GM19455 (cell line): Measurements from ENCODE around the gene COL4A6.
"Not testable (repeated sequence)": the region's sequence is repeated elsewhere in the genome, so short reads cannot be mapped to it uniquely, and the experiment has no call there.

ENCODE experiments used
- ATAC-seq: cut with Tn5 transposase; IDR thresholded peaks from one replicate; pipeline ENCODE4 v1.9.1; 2021; ENCODE audit not compliant: unreplicated experiment

COL4A6 gene

DNA sequence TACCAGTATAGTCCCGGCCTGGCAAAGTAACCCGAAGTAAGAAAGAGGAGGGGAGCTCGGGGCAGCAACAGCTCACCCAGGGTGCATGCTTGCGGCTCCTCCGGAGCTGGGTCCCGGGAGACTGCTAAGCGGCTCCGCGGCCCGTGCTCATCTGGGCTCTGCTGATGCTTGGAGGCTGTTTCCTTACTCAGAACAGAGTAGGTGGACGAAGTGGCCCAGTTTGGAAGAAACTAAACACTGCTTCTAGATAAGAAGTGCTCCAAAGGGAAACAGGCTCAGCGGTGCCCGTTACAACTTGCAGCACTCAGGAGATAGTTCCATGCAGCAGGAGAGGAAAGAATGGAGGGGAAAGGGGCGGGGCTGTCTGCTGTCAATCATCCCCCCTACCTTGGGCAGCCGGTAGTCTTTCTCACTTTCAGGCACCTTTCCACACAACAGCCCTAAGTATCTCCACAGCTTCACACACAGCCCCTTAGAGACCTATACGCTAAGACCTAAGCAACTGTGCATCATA, at the start of gene COL4A6:
Gene COL4A6 (minus strand): TSS at position 313 of the 514 bp plus-strand sequence. CDS start 226 bp downstream, at position 87.
- ATAC-seq = no peak

DNA sequence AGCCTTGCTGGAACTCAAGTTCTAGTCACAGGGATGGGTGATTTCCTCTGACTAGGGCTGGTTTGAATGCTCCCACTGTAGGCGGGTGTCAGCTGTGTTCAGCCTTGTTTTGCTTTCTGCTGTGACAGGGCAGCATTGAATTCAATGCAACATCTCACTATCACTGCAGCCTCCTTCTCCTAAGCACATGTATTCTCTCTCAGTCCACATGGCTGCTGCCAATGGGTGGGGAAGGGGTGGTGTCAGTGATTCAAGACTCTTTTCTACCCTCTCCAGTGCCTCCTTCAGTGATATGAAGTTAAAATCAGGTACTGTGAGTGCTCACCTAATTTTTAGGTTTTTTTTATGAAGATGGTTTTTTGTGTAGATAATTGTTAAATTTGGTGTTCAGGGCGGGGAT, 47.7 kb upstream of the COL4A6 start:
- ATAC-seq = no peak

DNA sequence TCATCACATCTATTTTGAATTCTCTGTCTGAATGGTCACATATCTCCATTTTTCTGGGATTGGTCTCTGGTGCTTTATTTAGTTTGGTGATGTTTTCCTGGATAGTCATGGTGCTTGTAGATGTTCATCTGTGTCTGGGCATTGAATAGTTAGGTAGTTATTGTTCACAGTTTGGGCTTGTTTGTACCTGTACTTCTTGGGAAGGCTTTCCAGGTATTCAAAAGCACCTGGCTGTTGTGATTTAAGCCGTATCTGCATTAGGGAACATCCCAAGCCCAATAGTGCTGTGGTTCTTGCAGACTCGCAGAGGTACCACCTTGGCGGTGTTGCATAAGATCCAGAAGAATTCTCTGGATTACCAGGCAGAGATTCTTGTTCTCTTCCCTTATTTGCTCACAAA, 46.0 kb upstream of the COL4A6 start:
- no peak for ATAC-seq

DNA sequence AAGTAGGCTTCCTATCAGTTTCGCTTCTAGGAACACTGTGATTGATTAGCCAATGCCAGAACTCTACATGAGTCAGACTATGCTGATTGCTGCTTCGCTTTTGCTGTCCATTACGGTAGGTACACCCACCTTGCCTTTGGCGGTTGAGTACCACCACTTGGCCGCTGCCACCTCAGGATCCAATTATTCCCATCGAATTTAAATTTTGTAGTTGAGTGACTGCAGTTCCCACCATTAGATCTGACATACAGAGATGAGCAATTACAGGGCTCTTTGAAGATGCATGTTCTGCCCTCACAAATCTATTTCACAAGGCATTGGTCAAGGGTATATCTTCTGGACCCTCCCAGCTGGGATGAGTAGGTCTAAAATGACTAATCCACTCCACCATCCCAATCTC, 43.3 kb upstream of the COL4A6 start:
- not testable (repeated sequence) for ATAC-seq

DNA sequence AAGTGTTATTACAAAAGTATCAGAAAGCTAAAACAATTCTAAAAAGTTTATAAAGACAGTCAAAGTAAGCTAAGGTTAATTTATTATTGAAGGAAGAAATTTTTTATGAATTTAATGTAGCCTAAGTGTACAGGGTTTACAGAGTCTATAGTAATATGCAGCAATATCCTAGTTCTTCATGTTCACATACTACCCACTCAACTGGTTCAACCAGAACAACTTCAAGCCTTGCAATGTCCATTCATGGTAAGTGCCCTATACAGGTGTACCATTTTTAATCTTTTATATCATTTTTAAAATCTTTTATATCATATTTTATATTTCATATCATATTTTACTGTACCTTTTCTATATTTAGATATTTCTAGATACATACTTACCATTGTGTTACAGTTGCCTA, 35.8 kb upstream of the COL4A6 start:
- no peak for ATAC-seq

DNA sequence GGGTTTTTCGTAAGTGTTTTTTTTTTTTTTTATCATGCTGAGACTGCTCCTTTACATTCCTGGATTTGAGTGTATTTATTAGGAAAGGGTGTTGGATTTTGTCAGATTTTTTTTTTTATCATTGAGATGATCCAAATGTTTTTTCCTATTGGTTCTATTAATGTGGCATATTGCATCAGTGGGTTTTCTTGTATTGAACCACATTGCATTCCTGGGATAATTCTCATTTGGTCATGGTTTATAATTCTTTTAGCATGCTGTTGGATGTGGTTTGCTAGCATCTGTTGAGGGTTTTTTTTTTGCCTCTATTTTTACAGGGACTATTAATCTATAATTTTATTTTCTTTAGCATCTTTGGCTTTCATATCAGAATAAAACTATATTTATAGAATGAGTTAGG, 30.3 kb upstream of the COL4A6 start:
- no peak for ATAC-seq

DNA sequence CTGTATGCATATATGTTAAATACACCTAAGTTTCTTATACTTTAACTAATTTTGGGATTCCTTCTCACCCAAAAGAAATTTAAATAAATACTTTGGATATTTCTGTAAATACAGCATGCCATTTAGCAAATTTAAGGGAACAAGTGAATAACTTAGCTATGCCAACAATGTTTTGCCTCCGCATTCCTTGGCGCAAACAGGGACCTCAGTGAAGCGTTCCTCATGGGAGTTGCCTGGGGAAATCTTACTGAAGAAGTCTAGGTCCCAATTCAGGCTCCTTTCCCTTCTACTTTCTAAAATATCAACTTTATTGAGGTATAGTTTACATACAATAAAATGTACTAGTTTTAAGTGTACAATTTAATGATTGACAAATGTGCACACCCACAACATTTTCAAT, 26.4 kb upstream of the COL4A6 start:
- ATAC-seq = no peak

DNA sequence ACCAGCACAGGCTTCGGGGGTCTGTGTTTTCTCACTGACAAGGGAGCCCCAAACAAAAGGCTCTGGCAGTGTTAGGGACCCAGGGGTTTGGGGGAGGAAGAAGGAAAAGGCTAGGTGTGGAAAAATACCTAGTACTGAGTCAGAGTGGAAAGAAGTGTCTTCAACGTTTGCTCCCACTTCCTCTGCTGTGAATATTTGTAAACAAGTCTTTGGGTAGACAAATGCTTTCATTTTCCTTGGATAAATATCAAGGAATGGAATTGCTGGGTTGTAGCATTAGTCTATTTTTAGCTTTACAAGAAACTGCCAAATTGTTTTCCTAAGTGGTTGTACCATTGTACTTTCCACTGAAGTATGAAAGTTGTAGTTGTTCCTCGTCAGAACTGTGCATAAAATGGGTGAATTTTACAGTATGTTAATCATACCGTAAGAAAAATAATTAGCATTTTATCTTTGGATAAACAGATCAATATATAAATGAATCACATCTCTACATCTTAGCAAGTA, 18.8 kb upstream of the COL4A6 start:
- no peak for ATAC-seq

DNA sequence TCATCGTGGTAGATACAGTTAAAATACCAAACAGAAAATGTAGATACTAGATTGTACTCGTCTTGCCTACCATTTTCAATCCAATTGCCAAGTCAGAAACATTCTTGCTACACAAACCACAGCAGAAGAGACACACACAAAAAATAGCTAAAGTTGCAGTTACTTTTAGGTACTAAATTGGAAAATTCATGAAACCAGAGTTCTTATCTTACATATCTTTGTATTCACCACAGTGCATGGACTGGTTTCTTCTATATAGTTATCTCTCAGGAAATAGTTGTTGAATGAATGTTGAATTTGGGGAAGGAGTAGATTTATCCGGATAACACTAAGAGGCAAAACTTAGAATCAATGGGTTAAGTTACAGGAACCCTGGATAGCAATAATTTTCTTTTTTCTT, 15.6 kb upstream of the COL4A6 start:
- ATAC-seq = no peak

DNA sequence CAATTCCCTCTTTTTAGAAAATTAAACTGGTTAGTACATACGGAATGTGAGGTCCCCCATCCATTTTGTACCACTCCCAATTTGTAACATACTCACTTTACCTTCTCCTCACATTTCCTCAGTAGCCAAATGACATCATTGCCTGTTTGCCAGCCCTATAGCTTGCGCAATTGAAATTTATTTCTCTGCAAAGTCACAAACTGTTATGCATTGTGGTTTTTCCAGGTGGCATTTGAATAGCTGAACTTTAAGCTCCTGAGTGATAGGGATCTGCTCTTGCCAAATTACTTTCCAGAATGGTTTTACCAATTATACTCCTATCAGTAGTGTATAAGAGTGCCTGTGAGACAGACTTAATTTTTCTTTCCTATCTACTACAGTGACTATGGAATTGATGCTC, 9.1 kb upstream of the COL4A6 start:
- no peak for ATAC-seq

DNA sequence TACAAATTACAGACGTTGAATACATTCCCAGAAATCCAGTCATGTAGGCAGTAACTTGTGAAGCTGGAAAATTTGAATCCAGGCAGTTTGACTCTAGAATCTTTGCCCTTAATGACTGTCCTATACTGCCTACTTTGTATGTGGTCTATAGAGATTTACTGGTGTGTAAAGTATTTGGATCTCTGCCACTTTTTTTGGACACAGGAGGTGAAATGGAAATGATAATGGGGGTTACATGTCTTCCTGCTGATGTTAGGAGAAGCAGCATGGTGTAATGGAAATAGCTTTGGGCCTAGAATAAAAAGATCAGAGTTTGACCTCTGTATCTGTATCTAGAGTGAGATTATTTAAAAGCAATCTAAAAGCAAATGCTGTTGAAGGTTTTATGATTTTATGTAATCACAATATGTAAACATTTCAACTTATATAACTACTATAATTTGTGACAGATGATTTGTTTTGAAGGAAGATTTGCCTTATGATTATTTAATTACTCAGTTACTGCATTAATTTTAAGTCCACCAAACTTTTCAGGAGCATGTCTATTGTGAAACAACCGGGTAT, 4.8 kb upstream of the COL4A6 start:
- no peak for ATAC-seq

DNA sequence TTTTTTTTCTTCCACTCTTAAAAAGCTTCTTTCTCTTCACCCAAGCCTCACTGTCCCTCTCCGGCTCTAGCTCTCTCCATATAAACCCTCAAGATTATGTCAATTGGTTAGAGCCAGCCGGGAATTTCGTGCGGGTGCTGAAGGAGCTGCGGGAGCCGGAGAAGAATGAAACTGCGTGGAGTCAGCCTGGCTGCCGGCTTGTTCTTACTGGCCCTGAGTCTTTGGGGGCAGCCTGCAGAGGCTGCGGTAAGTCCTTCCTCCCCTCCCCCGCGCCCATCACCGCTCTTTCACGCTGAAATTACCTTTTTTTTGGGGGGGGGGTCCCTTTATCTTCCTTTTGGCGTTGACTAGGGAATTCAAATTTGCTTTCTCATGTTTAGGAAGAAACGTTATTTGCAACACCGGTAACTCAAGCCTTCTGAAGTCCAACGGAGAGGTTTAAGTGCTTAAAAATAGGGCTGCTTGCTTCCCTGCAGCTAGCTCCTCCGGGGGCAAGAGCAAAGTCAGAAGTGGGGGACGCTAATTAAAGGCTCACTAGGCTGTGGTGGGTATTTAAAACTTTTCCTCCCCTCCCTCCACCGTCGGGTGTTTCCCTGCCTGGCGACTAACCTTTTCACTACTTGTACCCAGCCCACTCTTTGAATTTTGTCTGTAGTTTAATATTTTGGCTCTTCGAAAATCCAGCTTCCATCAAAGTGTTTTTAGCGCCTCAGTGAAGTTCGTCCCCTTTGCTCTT, 1.9 kb upstream of the COL4A6 start:
- no peak for ATAC-seq

DNA sequence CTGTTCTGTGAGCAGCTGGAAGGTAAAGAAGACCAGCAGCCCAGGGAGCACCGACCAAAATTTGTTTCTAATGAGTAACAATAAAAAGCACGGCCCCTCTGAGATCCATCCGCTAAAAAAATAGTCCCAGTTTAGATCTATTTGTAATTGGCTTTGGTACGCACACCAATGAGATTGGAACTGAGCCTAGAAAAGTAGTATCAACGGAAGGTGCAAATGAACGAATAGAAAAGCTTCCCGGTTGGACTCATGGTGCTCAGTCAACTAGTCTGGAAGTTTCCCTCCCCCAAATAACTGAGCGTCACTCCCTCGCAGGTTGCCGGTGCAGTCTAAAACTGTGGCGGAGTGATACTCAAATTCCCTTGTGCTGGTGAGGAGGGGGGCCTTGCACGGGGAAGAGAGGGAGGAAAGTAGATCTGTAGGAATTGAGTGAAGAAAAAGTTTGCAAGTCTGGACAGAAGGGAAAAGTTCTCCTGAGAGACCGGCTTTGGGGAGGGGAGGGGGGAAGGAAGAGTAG, 1.3 kb upstream of the COL4A6 start, which contains the start of gene COL4A5:
Gene COL4A5 (plus strand): TSS at position 413 of the 517 bp plus-strand sequence. CDS start 288 bp downstream, outside the sequence.
- no peak for ATAC-seq

DNA sequence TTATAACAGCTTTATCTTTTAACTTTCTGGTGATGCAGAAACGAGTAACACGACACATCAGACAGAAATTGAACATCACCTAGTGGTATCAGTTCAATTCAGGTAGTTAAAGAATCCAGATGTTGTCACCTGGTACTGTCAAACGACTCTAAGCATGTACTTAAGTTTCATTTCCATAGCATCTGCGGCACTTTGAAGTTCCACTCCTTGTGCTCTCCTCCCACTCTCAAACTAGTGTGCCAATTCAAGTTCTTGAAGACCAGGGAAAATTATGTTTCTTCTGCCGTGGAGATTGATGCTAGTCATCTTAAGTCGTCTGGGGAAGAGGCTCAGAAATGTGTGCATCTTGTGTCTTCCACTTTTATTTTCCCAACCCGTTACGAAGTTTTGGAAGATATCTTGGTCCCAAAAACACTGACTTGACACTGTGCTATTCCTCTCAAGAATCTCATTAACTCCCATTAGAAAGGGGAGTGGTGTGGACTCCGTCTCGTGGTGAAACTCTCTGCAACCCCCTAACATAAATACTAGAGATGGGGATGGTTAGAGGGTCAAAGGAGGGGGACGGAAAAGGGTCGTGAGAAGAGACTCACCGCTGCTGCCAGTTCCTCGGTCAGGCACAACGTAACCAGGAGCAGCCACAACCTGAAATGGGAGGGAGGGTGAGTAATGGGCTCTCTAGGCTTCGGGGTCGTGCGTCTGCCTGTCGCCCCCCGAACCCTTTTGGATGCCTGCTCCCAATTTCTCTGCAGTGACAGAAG, 693 bp downstream of the COL4A6 start:
- ATAC-seq = no peak

DNA sequence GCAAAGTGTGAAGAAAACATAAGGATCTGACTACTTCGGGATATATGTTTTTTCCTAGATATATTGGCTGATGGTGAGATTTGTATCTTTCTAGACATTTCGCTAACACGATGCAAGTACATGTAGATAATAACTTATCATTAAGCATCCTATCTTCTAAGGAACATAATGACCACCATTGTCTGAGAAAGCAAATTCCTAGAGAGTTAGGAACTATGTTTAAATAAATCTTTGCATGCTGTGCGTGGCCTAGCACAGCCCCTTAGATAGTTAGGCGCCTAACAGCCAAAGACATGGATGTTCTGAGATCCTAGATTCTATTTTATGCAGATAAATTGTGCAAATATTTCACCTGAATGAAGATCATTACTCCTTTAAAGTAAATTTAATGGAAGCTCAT, 3.0 kb downstream of the COL4A6 start:
- ATAC-seq = no peak

DNA sequence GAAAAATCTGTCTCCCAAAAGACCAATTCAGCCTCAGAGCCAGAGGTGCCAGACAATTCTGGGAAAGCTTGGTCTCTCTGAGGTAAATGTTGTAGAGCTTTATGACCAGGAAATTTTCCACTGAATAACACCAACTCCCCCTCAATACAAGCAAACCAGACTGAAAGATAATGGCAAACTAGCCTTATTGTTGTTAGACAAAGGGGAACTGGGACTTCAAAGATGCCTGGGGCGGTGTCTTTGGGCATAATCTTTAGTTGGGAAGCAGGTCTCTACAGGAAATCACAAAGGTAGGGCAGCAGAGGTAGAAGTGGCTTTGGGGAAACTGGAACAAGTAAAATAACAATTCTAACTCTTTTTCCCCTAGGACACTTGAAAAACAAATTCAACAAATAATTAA, 12.0 kb downstream of the COL4A6 start:
- ATAC-seq = no peak

DNA sequence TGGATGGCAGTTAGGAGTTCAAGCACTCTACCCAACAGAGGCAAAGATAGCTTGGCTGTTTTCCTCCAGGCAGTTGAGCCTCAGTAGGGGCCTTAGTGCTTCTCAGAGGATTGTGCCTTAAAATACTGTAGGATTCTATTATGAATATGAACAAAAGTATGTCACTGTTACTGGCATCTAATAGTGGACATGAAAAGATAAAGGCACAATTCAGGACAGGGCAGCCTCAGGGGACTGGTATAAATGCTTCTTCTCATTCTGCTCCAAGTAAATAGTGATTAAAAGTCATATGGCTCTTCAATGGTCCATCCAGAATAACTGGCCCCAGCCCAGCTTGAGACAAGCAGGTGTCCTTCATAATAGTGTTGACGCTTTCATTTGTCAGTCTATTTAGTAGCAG, 17.7 kb downstream of the COL4A6 start:
- no peak for ATAC-seq

DNA sequence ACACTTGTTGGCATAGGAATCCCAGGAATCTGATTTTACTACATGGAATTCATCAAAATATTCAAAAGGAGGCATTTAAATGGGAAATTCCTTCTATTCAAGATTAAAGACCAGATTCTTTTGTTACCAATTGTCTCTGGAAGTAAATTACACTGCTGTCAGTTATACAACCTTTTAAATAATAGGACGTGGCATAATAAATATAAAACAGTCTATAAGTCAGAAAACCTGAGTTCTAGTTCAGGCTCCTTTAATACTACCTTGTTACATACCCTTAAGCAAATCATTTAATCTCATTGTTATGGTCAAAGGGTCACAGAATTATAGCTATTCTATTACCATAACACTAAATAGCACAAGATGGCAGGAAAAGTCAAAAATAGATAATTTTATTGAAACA, 18.8 kb downstream of the COL4A6 start:
- ATAC-seq = no peak

DNA sequence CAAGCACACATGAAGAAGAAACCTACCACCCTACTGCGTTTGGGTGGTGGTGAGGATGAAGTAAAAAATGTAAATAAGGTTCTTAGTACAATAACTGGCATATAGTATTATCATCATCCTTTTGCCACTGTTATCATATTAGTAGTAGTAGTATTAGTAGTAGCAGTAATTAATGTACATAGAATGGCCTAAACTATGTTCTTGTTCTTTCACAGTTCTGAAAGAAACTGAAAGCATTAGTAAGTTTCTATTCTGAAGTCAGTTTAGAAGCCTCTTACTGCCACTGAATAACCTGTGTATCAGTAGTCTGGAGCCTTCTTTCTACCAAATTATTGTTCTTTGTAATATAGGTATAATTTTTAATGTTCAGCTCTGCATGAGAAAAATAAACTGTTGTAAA, 21.0 kb downstream of the COL4A6 start:
- ATAC-seq = no peak

DNA sequence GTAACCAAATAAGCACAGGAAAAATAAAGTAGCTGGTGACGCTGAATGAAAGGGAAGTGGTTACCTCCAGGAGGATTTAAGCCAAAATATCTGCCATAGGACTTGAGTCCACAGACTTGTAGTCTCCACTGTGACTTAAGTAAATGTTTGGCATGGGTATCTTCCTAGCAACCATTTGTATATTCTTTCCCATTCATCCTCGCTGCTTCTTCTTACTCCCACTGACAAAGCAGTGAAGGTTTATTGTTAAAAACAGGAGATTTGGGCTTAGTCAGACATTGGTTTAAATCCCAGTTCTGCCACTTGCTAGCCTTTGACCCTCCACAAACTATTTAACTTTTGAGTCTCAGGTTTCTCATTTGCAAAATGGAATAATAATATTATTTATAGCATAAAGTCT, 22.3 kb downstream of the COL4A6 start:
- no peak for ATAC-seq

DNA sequence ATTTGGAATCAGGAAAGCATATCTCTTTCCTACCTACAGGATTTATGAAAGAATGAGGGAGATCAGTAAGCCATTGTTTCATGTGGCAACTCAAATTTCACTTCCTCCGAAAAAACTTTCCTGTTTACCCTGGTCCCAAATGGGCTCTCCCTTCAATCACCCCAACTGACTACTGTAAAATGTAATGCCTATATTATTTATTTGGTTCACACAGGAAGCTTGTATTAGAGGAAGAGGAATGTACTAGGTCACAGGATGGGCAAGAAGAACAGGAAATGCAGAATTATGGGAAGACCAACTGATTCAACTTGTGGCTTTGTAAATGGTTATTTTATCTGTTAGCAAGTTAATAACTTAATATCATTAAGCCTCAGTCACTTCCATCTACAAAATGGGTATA, 23.1 kb downstream of the COL4A6 start:
- ATAC-seq = no peak
